Measurements from ENCODE around the gene NLRP1. TPM values are rescaled to one million over a fixed set of nuclear protein-coding genes. Genes with fewer than 3 reads are reported as not detected.
A peak's percentile ranks its signal among the peaks of the same experiment; 100 is the strongest.

Gene NLRP1
- total and polyA plus RNA-seq, 8 donors = 9.0 to 83.7 (median 18.4) TPM

GRCh38 chr17:5610956-5611355, 26.6 kb upstream of the NLRP1 start:
- peaks cover 0 to 27% (median 0%) of the 10 kb centered on the region in 3 donors for H3K27me3 ChIP-seq
- peak in 1 of 2 donors; percentile 10 for DNase-seq
- intact Hi-C loops (cut with DNase I; ENCODE audit: low total_unique reads) = no loop called here
- H3K36me3 ChIP-seq = no peaks in the 10 kb centered on the region
- H3K9me3 ChIP-seq = no peaks in the 10 kb centered on the region
- TF ChIP-seq POLR2AphosphoS5 (IDR thresholded peaks at IDR 0.05) = no peak
- TF ChIP-seq CTCF (IDR thresholded peaks at IDR 0.05) = no peak
- TF ChIP-seq EP300 (IDR thresholded peaks at IDR 0.05) = no peak
- no peak for TF ChIP-seq POLR2A (IDR thresholded peaks at IDR 0.05)
- H3K4me1 ChIP-seq = no peaks in the 10 kb centered on the region
- no peak overlapping the region for H3K27ac ChIP-seq
- no peak overlapping the region for H3K4me3 ChIP-seq
- 51 to 64% (median 60%) methylated on average over 6 of the region's 6 CpGs for WGBS, 5 donors

DNA sequence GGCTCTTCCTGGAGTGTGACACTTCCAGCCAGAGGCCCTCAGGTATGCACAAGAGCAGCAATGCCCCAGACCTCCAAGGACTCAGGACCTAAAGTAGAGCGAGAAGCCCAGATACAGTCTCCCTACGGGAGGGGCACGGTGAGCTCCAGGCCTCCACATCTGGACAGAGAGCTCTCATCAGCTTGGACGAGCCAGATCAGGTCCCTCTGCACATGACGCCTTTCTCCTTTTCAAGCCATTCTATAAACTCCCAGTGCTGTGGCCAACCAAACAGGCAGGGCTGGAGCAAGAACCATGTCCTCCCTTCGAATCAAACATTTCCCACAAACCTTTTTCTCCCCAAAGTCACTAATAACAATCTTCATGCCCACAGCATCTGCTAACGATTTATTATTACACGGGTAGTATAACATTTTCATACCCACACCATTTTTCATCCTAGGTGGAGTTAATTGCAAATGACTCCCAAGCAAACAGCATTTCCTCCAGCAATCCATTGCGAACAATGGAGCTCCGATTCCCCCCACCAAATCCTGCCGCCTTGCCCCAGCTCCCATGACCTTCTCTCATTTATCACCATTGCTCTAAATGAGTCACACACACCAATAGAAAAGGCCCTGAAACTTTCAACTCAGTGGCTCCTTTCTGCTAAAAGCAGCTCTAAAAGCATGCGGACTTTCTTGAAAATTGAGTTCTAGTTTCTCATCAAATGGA, 24.2 kb upstream of the NLRP1 start:
- Histone ChIP-seq H3K4me3 (no peak overlapping the region), H3K27ac (no peak overlapping the region), H3K9me3 (peaks cover 0 to 14% (median 9%) of the 10 kb centered on the region in 4 donors), H3K36me3 (no peaks in the 10 kb centered on the region), H3K27me3 (peaks cover 0 to 41% (median 0%) of the 10 kb centered on the region in 3 donors), H3K4me1 (no peaks in the 10 kb centered on the region)
- TF ChIP-seq CTCF (IDR thresholded peaks at IDR 0.05) (no peak), POLR2AphosphoS5 (IDR thresholded peaks at IDR 0.05) (no peak), POLR2A (IDR thresholded peaks at IDR 0.05) (no peak)
- DNase-seq = no peak
- WGBS, 5 donors = 36 to 45% (median 43%) methylated on average over 12 of the region's 12 CpGs
- intact Hi-C loops (cut with DNase I; ENCODE audit: low total_unique reads) = no loop called here

GRCh38 chr17:5607946-5608345, 23.6 kb upstream of the NLRP1 start:
- Histone ChIP-seq H3K27ac (no peak overlapping the region), H3K4me1 (no peaks in the 10 kb centered on the region), H3K27me3 (peaks cover 0 to 47% (median 0%) of the 10 kb centered on the region in 3 donors), H3K9me3 (peaks cover 0 to 14% (median 9%) of the 10 kb centered on the region in 4 donors), H3K36me3 (no peaks in the 10 kb centered on the region), H3K4me3 (no peak overlapping the region)
- TF ChIP-seq CTCF (IDR thresholded peaks at IDR 0.05) (no peak), POLR2AphosphoS5 (IDR thresholded peaks at IDR 0.05) (no peak), POLR2A (IDR thresholded peaks at IDR 0.05) (no peak), EP300 (IDR thresholded peaks at IDR 0.05) (no peak)
- intact Hi-C loops (cut with DNase I; ENCODE audit: low total_unique reads) = no loop called here
- no peak for DNase-seq
- 53 to 83% (median 73%) methylated on average over 3 of the region's 3 CpGs for WGBS, 5 donors

- intact Hi-C loops (cut with DNase I; ENCODE audit: low total_unique reads) = no loop called here
- peaks cover 0 to 14% (median 9%) of the 10 kb centered on the region in 4 donors for H3K9me3 ChIP-seq
- 49 to 74% (median 55%) methylated on average over 4 of the region's 4 CpGs for WGBS, 5 donors
- no peaks in the 10 kb centered on the region for H3K4me1 ChIP-seq
- TF ChIP-seq POLR2A (IDR thresholded peaks at IDR 0.05) = no peak
- no peak overlapping the region for H3K4me3 ChIP-seq
- no peaks in the 10 kb centered on the region for H3K36me3 ChIP-seq
- H3K27ac ChIP-seq = no peak overlapping the region
- peaks cover 0 to 70% (median 5%) of the 10 kb centered on the region in 3 donors for H3K27me3 ChIP-seq
- DNase-seq = no peak
Measured at GRCh38 chr17:5605452-5605851, 21.1 kb upstream of the NLRP1 start.

DNA sequence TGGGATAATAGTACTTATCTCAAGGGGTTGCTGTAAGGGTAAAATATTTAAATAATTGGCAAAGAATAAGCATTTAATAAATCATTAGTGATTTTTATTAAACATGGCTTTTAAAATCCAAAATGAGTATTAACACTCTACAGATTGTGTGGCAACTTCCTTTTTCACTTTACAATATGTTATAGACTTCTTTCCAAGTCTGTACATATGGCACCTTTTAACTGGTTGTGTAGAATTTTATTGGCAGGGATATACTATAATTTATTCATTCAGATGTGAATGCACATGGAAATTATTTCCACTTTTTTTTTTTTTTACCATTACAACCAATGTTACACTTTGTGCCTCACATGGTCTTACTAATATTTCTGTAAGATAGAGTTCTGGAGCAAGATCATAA, 15.7 kb upstream of the NLRP1 start:
- H3K27me3 ChIP-seq = peaks cover 0 to 81% (median 16%) of the 10 kb centered on the region in 3 donors
- H3K9me3 ChIP-seq = peaks cover 0 to 5% (median 1%) of the 10 kb centered on the region in 4 donors
- TF ChIP-seq POLR2AphosphoS5 (IDR thresholded peaks at IDR 0.05) (no peak), POLR2A (IDR thresholded peaks at IDR 0.05) (no peak), EP300 (IDR thresholded peaks at IDR 0.05) (no peak), CTCF (IDR thresholded peaks at IDR 0.05) (no peak)
- H3K27ac ChIP-seq = no peak overlapping the region
- H3K4me1 ChIP-seq = no peaks in the 10 kb centered on the region
- no peak for DNase-seq
- H3K4me3 ChIP-seq = no peak overlapping the region
- intact Hi-C loops (cut with DNase I; ENCODE audit: low total_unique reads) = no loop called here
- H3K36me3 ChIP-seq = no peaks in the 10 kb centered on the region

Data from stomach (tissue), 9 donors.